Activated gamma-delta T cell treated with anti-CD3 and anti-CD28 coated beads, Interleukin-2, amount 50 U/mL, for 16 hours (primary cell): ENCODE results near the gene DPYSL3.
"Not testable (repeated sequence)": the region's sequence is repeated elsewhere in the genome, so short reads cannot be mapped to it uniquely, and the experiment has no call there.

Experiments used
- DNase-seq: peaks from one replicate; pipeline ENCODE4 v3.0.0-alpha.2; 2020; ENCODE audit warnings: low read depth

Gene DPYSL3

DNA sequence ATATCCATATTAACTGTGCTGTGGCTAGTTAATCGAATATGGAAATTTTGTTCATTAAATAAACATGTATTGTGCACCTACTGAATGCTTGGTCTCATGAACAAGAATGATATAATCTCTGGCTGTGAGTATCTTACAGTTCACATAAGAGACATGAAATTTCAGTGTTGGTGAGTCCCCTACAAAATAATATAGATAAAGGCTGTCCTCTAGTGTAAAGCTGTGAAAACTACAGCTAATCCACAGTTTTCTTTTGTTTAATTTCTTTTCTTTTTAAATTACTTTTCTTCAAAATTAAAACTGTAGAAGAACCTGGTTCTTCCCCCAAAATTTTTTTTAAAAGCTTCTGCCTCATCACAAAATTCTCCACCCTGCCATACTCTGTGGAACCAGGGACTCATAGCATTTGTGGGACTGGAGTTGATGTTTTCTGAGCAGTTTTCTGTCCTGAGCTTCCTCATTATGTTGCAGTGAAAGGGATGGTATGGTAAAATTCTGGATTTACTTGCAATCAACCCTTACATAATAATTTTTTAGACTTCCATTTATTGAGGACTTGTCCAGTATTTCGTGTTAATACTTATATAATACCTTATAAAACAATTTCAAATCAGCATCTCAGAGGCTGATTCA lies 140.0 kb downstream of the DPYSL3 start:
- DNase-seq: no peak

DNA sequence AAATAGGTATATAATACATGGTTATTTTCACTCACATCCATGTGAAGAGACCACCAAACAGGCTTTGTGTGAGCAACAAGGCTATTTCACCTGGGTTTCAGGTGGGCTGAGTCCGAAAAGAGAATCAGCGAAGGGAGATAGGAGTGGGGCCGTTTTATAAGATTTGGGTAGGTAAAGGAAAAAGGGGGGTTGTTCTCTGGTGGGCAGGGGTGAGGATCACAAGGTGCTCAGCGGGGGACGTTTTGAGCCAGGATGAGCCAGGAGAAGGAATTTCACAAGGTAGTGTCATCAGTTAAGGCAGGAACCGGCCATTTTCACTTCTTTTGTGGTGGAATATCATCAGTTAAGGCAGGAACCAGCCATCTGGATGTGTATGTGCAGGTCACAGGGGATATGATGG lies 142.5 kb downstream of the DPYSL3 start:
- not testable (repeated sequence) for DNase-seq

DNA sequence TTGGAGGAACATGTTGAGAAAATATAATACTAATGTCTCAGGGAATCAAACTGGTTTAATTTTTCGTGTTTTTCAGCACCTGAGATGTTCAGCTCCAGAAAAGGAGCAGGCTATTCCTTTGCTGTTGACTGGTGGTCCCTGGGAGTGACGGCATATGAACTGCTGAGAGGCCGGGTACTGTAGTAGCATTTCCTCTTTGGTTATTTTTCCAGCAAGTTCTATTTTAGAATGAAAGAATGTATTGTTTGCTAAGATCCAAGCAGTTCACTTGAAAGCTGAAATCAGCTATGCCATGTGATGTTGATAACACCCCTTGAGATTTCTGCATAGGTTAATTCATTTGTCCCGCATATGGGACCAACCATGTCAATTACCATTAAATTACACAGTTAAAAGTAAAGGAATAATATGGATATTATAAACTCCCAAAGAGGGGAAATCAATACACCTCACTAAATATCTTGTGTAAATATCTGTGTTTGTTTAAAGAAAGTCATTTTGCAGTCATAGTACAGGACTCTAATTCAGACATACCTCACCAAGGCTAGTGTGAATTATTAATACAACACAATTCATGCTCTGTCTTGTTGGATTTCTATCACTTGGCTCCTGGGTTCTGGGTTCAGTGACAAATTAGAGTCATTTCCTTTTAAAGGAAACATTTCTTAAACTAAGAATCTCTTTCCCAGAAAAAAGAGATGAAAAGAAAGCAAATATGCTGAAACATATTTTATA lies 148.3 kb downstream of the DPYSL3 start:
- no peak for DNase-seq

DNA sequence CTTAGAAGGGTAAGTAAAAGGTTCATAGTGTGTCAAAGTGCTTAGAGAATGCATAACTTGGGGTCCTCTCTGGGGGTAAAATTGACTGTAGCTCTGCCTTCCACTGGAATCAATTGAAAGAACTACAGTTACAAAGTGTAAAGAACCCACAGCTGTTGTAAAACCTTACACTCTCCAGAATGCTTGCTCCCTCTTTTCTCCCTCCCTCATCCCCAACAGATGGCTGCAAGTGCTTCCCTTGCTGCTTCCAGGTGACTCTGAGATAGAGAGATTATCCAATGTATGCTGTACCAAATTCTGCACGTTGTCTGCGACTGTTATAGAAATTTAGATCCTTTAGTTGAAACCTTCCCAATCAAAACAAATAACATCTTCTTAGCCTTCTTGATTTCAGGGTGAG lies 149.1 kb downstream of the DPYSL3 start:
- no peak for DNase-seq

DNA sequence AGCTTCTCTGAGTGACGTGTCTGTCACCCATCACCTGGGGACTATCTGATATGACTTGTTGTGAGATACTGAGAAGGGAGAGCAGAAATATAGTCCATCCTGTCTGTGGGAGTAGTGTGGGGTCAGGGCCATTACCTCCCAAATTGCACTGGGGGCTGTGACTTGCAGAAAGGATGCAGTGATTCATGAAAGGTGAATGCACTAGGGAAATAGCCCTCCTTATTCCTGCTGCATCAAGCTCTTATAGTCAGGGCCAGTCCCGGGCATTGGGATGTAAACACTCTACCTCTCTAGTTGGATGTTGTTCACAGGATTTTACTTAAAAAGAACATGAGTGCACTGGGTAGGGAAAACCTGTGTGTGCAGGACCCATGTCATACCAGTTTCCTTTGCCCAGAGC lies 150.3 kb downstream of the DPYSL3 start:
- no peak for DNase-seq

DNA sequence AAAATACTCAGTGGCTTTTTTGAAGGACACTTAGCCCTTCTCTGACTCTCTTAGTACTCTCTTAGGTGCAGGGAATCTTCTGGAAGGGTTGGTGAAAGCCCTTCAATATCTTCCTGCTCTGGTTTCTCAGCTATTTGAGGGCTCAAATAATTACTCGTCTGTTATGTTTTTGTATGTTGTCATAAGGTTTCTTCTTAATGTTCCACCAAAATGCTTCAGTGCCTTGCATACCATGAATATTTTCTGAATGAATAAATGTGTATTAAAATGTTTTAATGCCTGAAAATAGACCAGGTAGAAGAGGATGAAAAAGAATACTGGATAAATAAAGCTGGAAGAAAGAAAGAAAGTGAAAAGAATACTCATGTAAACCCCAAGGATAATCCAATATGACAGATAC lies 150.8 kb downstream of the DPYSL3 start:
- DNase-seq: no peak

DNA sequence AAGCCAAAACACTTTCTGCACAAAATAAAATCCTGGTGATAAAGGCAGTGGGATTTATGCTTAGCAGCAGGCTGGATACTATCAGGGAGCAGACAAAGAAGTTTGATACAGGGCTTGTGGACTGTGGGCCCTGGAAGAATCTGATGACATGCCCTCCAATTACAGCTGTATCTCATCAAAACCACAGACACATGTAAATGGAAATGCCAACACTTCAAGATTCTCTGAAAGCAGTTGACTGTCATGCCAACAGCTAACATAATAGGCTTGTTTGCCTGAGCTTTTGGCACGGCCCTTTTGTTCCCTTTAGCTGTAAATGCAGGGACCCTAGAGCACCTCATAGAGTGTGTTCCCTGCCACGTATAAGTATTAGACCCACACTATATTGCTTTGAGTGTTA lies 160.6 kb downstream of the DPYSL3 start:
- DNase-seq: no peak

DNA sequence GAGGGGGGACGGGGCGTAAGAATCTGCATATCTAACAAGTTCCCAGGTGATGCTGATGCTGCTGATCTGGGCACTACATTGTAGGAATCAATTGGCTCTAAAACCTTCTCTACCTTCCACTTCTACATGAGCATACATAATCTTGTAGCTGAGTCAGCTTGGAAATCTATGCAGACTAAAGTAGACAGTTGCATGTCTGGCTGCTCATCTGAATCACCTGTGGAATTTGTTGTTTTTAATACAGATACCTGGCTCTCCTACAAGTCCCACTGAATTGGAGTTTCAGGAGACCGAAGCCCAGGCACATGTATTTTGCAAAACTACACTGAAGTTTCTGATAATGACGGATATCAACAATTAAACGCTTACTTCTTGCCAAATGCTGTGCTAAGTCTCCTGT lies 161.4 kb downstream of the DPYSL3 start:
- no peak for DNase-seq

DNA sequence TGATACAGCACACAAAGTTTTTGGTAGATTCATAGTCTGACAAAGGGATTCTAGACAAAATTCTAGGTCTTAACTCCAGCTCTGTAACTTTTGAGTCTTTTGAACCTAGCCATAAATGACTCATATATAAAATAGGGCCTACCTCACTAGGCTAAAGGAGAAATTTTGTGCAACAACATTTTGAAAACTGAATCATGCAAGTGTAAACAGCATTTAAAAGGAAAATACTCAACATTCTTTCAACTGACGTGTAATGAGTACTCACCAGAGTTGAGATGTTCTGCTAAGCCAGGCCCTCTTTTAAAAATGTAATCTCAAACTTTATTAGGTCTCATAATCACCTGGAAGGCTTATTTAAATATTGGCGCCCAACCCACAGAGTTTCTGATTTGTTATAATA lies 161.8 kb downstream of the DPYSL3 start:
- DNase-seq: no peak

DNA sequence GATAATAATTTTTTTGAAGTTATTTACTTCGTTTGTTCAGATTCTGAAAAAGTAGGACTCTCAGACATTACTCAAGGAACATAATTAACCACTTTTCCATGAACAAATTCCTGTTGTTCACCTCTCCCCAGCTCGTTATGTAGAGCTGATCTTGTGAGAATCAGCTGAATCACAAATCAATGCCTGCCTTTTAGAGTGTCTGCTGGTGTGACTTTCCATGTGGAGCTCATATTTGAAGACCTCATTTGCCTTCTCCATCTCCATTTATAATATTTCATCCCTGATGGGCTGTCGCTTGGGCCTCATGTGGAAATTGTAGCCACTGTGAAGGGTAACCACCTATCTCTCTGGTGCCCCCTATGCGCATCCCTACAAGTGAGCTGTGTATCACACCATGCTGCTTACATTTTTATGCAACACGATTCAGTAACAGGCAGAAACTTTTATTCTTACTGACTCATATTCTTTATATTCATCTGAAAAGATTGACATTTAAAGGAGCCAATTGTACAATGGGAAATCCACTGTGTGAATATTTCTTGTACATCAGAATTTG lies 163.8 kb downstream of the DPYSL3 start:
- no peak for DNase-seq

DNA sequence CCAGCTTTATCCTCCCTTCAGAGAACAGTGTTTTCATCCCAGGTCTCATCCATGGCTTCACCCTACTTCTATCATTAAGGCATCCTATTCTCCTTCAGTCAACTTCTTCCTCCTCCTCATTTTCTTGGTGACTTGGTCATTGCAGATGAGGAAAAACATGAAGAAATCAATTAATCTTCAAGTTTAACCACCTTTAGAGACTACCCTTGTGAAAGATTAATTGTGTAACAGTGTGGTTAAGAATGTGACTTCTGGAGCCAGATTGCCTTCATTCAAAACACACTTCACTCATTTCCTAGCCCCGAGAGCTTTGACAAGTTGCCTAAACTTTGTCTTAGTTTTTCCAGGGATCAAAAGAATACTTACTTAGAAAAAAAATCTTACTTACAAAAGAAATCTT lies 165.0 kb downstream of the DPYSL3 start:
- no peak for DNase-seq

DNA sequence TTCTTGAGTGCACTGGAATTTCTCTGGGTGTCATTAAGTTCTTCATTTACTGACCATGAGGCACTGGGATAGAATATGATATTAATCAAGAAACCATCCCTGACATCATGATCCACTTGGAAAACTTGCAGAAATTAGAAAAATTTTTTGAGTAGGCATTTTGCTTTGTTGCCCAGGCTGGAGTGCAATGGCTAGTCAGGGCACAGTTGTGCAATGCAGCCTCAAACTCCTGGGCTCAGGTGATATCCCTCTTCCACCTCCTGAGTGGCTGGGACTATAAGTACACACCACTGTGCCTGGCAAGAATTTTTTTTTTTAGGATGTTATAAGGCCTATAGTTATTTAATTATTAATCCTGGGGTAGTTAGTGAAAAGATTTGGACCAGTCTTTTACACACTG lies 168.5 kb downstream of the DPYSL3 start:
- DNase-seq: no peak

DNA sequence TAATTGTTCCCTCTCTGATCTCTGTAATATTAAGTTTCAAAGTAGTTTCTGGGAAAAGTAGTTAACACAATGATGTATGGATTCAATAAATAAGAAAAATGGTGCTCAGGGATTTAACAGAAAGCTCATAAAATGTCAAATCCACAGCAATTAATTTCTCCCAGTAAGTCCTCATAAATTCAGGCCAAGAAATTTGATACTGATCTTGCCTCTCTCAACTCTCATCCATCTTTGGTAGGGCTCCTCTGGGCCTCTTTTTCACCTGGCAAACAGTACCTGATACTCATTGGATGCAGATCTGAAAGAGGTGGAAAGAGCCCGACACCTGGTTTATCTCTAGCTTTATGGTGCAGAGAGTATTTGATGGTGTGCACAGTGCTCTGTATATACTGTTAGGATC lies 168.9 kb downstream of the DPYSL3 start:
- DNase-seq: no peak
